Large intestine (tissue), 3 donors: ENCODE data around the gene TNFRSF6B. TPM values are rescaled to one million over a fixed set of nuclear protein-coding genes. Genes with fewer than 3 reads are reported as not detected.
A peak's percentile ranks its signal among the peaks of the same experiment; 100 is the strongest.
"Not testable (repeated sequence)": the region's sequence is repeated elsewhere in the genome, so short reads cannot be mapped to it uniquely, and the experiment has no call there.

Experiments
- DNase-seq, 2 donors: peaks; one replicate each; pipeline versions ENCODE4 v3.0.0 to v3.0.0-alpha.2; 2013
- H3K27ac ChIP-seq: one replicate; pipeline ENCODE4 v1.5.1; 2013; ENCODE audit warnings: low read length
- H3K27me3 ChIP-seq: 2 replicates; pipeline ENCODE4 v1.6.1; 2013; ENCODE audit warnings: low read length; ENCODE audit not compliant: control insufficient read depth, insufficient read depth
- H3K36me3 ChIP-seq: 2 replicates; pipeline ENCODE4 v1.6.1; 2013; ENCODE audit warnings: low read length; ENCODE audit not compliant: control insufficient read depth, insufficient read depth
- H3K4me1 ChIP-seq: one replicate; pipeline ENCODE4 v1.6.1; 2013; ENCODE audit warnings: low read length; ENCODE audit not compliant: control insufficient read depth, insufficient read depth
- H3K4me3 ChIP-seq: one replicate; pipeline ENCODE4 v1.5.1; 2013; ENCODE audit warnings: low read length
- H3K9me3 ChIP-seq: one replicate; pipeline ENCODE4 v1.6.1; 2013; ENCODE audit warnings: mild to moderate bottlenecking, low read depth, low read length, moderate library complexity; ENCODE audit not compliant: control insufficient read depth
- WGBS: methylation state at CpG from one replicate; pipeline ENCODE4 v1.1.5; 2013; ENCODE audit warnings: low lambda C conversion rate; ENCODE audit not compliant: insufficient coverage; 5-methylcytosine and 5-hydroxymethylcytosine counted together
- polyA plus RNA-seq: library from polyadenylated mRNA; unstranded; fragments of 120-200 nt; gene quantifications from one replicate; pipeline ENCODE4 v1.2.1, GENCODE V29; 2013

The TNFRSF6B gene
- polyA plus RNA-seq, 1 donor, result 1.9 TPM

DNA sequence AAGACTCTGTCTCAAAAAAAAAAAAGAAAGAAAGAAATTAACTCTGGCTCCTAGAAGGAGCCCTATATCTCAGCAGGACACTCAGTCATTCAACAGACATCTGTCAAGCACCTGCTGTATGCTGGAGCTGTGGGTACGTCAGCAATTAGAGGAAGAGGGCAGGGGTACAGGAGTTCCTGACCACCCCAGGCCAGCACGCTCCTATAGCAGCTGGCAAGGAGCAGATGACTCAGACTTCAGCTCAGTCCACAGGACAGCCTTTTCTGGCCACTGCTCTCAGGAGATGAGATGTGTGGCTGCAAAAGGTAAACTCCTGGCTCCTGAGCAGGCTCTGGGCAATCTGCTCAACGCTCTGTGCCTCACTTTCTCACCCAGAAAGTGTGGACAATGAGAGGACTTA is 40.0 kb upstream of the TNFRSF6B start:
- WGBS, result no CpG with 5 or more reads among the region's 3 CpGs
- Histone ChIP-seq H3K36me3 (peaks cover 4% of the 10 kb centered on the region), H3K4me3 (no peak overlapping the region), H3K4me1 (peaks cover 33% of the 10 kb centered on the region), H3K9me3 (no peaks in the 10 kb centered on the region), H3K27me3 (peaks cover 22% of the 10 kb centered on the region), H3K27ac (no peak overlapping the region)
- DNase-seq, result no peak

DNA sequence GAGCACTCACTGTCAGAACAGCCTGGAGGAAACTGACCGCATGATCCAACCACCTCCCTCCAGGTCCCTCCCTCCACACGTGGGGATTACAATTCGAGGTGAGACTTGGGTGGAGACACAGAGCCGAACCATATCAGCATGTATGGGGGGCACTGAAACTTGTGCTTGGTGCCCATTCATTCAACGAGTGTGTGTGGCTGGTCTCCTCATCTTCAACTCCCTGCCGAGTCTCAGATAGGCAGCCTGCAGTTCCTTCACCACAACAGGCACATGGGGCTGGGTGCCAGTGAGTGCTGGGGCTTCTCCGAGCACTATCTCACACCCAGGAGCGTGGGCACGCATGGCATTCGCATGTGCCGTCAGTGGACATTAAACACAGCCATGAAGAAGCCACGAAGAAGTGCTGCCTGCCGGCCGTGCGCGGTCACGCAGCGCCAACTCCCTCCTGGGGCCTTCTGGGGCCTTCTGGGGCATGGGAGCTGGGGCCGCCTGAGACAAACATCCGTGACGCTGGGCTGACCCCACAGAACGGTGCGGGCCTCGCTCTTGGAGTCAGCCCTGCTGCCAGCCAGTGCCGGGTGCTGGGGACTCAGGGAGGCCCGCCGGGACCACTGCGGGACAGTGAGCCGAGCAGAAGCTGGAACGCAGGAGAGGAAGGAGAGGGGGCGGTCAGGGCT is 39.1 kb upstream of the TNFRSF6B start:
- Histone ChIP-seq H3K36me3 (peaks cover 14% of the 10 kb centered on the region), H3K27ac (peak overlapping the region; percentile 79), H3K9me3 (no peaks in the 10 kb centered on the region), H3K4me3 (peak overlapping the region; percentile 91), H3K27me3 (peaks cover 14% of the 10 kb centered on the region), H3K4me1 (peaks cover 29% of the 10 kb centered on the region)
- no CpG with 5 or more reads among the region's 31 CpGs for WGBS
- peak in 1 of 2 donors; percentile 29 for DNase-seq

DNA sequence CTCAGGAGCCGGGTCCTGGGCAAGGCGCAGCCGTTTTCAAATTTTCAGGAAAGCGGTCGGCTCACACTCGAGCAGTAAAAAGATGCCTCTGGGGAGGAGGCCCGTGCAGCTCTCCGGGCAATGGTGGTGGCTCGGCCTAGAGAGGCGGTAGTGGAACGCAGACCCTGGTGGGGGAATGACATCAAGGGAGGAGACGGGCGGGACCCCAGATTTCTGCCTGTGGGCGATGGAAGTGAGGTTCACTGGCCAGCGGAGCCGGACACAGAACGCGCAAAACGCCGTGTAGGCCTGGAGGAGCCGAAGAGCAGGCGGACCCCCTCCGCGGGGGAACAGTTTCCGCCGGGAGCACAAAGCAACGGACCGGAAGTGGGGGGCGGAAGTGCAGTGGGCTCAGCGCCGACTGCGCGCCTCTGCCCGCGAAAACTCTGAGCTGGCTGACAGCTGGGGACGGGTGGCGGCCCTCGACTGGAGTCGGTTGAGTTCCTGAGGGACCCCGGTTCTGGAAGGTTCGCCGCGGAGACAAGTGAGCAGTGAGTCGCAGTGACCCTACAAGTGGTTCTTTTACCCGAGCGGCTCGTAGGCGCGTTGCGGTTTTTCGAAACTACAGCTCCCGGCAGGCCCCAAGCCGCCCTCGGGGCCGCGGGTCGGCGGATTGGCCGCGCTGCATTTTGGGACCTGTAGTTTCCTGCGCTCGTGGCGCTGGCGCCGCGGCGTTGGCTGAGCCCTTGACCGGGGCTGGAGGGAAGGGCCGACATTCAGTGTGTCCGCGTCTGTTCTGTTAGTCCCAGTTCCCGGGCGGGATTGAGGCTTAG is 38.3 kb upstream of the TNFRSF6B start, which contains the start of gene RTEL1:
Gene RTEL1, plus strand, starts transcription at position 376 of the 812 bp plus-strand sequence. CDS start 1,091 bp downstream, outside the sequence.
- no CpG with 5 or more reads among the region's 73 CpGs for whole genome bisulfite sequencing
- peaks cover 21% of the 10 kb centered on the region for H3K36me3 ChIP-seq

GRCh38 chr20:63658749-63659187 is 37.7 kb upstream of the TNFRSF6B start:
- H3K36me3 ChIP-seq, result peaks cover 27% of the 10 kb centered on the region
- no peaks in the 10 kb centered on the region for H3K9me3 ChIP-seq
- WGBS, result no CpG with 5 or more reads among the region's 25 CpGs
- H3K27me3 ChIP-seq, result peaks cover 8% of the 10 kb centered on the region
- H3K27ac ChIP-seq, result peak overlapping the region; percentile 79
- peaks cover 26% of the 10 kb centered on the region for H3K4me1 ChIP-seq
- peak overlapping the region; percentile 91 for H3K4me3 ChIP-seq
- DNase-seq, result no peak

More for the DNA sequence above, 38.3 kb upstream of the TNFRSF6B start, which contains the start of gene RTEL1:
- Histone ChIP-seq H3K9me3 (no peaks in the 10 kb centered on the region), H3K27ac (peak within 1 kb of the TSS; percentile 79), H3K4me3 (peak within 1 kb of the TSS; percentile 91), H3K27me3 (peaks cover 11% of the 10 kb centered on the region), H3K4me1 (peaks cover 29% of the 10 kb centered on the region)
- DNase-seq, result peak; percentile 86 to 97

GRCh38 chr20:63659370-63659769 is 37.1 kb upstream of the TNFRSF6B start:
- Histone ChIP-seq H3K27me3 (peaks cover 7% of the 10 kb centered on the region), H3K4me3 (peak overlapping the region; percentile 91), H3K4me1 (peaks cover 24% of the 10 kb centered on the region), H3K36me3 (peaks cover 31% of the 10 kb centered on the region), H3K9me3 (no peaks in the 10 kb centered on the region), H3K27ac (no peak overlapping the region)
- 39% methylated on average over 7 of the region's 13 CpGs for WGBS
- no peak for DNase-seq

DNA sequence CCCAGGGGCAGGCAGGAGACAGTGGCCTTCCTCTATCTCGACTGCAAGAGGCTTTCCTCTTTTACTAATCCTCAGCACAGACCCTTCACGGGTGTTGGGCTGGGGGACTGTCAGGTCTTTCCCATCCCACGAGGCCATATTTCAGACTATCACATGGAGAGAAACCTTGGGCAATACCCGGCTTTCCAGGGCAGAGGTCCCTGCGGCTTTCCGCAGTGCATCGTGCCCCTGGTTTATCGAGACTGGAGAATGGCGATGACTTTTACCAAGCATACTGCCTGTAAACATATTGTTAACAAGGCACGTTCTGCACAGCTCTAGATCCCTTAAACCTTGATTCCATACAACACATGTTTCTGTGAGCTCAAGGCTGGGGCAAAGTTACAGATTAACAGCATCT is 36.3 kb upstream of the TNFRSF6B start:
- not testable (repeated sequence) for H3K4me3 ChIP-seq, H3K27ac ChIP-seq, DNase-seq, H3K27me3 ChIP-seq, H3K9me3 ChIP-seq
- H3K4me1 ChIP-seq, result peaks cover 24% of the 10 kb centered on the region
- WGBS, result no CpG with 5 or more reads among the region's 10 CpGs
- H3K36me3 ChIP-seq, result peaks cover 35% of the 10 kb centered on the region

GRCh38 chr20:63660622-63661021 is 35.8 kb upstream of the TNFRSF6B start:
- Histone ChIP-seq H3K36me3 (peaks cover 39% of the 10 kb centered on the region), H3K27ac (no peak overlapping the region), H3K27me3 (no peaks in the 10 kb centered on the region), H3K9me3 (no peaks in the 10 kb centered on the region), H3K4me3 (no peak overlapping the region), H3K4me1 (peaks cover 24% of the 10 kb centered on the region)
- WGBS, result no CpG with 5 or more reads among the region's 8 CpGs
- no peak for DNase-seq

DNA sequence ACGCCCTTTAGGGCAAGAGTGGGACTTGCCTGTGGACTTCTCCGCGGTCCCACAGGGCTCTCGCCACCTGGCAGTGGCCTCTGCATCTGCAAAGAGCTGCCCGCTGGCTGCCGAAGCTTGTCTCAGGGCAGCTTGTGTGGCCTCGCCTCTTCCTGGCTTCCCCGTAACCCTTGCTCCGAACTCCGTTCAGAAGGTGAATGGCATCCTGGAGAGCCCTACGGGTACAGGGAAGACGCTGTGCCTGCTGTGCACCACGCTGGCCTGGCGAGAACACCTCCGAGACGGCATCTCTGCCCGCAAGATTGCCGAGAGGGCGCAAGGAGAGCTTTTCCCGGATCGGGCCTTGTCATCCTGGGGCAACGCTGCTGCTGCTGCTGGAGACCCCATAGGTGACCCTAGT is 35.3 kb upstream of the TNFRSF6B start:
- H3K27ac ChIP-seq, result no peak overlapping the region
- no peak overlapping the region for H3K4me3 ChIP-seq
- no peaks in the 10 kb centered on the region for H3K9me3 ChIP-seq
- no CpG with 5 or more reads among the region's 22 CpGs for WGBS
- peaks cover 43% of the 10 kb centered on the region for H3K36me3 ChIP-seq
- DNase-seq, result no peak
- peaks cover 24% of the 10 kb centered on the region for H3K4me1 ChIP-seq
- H3K27me3 ChIP-seq, result no peaks in the 10 kb centered on the region

DNA sequence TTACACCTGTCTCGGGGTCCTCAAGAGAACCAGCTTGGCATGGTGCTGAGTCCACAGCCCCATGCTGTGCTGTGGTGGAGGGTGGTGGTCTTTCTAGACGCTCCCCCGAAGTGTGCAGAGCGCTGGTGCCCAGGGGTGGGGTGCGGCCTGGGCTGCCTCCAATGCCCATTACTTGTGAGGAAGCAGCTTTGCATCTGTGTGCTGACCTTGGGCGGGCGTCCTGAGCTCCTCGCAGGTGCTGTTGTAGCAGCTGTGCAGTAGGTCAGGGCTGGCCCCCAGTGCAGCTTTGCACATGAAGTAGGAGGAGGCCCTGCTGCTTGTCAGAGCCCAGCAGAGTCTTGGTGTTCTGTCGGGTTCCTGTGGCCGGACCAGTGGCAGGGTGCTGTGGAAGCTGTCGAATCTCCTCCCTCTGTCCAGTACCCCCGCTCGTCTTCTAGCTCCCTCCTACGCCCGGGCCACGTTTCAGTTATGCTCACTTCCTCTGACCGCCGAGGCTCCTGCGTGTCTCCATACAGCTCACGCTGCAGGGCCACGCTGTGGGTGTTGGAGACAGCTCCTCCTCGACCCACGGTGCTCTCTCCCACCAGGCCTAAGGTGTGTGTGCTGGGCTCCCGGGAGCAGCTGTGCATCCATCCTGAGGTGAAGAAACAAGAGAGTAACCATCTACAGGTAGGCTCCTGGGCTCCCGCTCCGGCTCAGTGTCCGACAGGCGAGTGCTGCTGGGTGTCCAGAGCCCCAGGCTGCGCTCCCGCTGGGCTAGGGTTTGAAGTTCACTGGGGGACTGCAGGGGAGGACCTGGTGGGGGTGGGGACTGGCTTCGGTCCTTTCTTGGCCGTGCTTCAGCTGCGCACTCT is 34.3 kb upstream of the TNFRSF6B start:
- no peak for DNase-seq
- H3K36me3 ChIP-seq, result peaks cover 49% of the 10 kb centered on the region
- WGBS, result no CpG with 5 or more reads among the region's 33 CpGs

DNA sequence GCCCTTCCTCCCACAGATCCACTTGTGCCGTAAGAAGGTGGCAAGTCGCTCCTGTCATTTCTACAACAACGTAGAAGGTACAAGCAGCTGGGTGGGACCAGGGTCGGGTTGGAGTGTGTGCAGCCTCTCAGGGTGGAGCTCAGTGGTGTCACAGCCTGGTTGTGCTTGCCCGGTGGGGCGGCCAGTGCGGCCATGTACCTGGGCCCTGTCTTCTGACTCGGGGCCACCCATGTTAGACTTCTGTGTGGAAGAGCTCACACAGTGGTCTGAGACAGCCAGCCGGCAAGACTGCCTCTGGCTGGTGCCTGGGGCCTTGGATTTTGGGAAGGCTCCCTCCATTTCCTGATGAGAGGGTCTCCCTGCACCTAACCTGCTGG is 33.7 kb upstream of the TNFRSF6B start:
- no peak for DNase-seq
- peaks cover 55% of the 10 kb centered on the region for H3K36me3 ChIP-seq
- no peaks in the 10 kb centered on the region for H3K9me3 ChIP-seq
- no CpG with 5 or more reads among the region's 9 CpGs for WGBS
- no peak overlapping the region for H3K4me3 ChIP-seq
- H3K4me1 ChIP-seq, result peaks cover 16% of the 10 kb centered on the region
- no peaks in the 10 kb centered on the region for H3K27me3 ChIP-seq
- H3K27ac ChIP-seq, result no peak overlapping the region

More for the DNA sequence above, 34.3 kb upstream of the TNFRSF6B start:
- Histone ChIP-seq H3K9me3 (no peaks in the 10 kb centered on the region), H3K4me3 (no peak overlapping the region), H3K27me3 (no peaks in the 10 kb centered on the region), H3K4me1 (peaks cover 23% of the 10 kb centered on the region), H3K27ac (no peak overlapping the region)
